Stimulated activated CD8-positive, alpha-beta memory T cell treated with anti-CD3 and anti-CD28 coated beads, Interleukin-2, amount 100 ng/mL, for 48 hours (primary cell): ENCODE data around the gene UBASH3A.
A peak's percentile ranks its signal among the peaks of the same experiment; 100 is the strongest.

Experiments used
- DNase-seq, 2 donors: peaks; one replicate each; pipeline ENCODE4 v3.0.0-alpha.2; 2020; ENCODE audit warnings: low read depth in 2 of 2

UBASH3A gene

GRCh38 chr21:42451941-42452340, 48.2 kb downstream of the UBASH3A start:
- no peak for DNase-seq

GRCh38 chr21:42452401-42453223, 48.9 kb downstream of the UBASH3A start:
- DNase-seq: no peak

- no peak for DNase-seq
Observed at GRCh38 chr21:42453224-42453985, 49.7 kb downstream of the UBASH3A start.

GRCh38 chr21:42453986-42454570, 50.4 kb downstream of the UBASH3A start:
- DNase-seq: no peak

- DNase-seq: no peak
Observed at GRCh38 chr21:42454786-42455185, 51.1 kb downstream of the UBASH3A start.

GRCh38 chr21:42455196-42455595, 51.5 kb downstream of the UBASH3A start:
- no peak for DNase-seq

GRCh38 chr21:42455754-42456440, 52.2 kb downstream of the UBASH3A start:
- no peak for DNase-seq

- DNase-seq: no peak
Observed at GRCh38 chr21:42456457-42456856, 52.8 kb downstream of the UBASH3A start.

GRCh38 chr21:42459082-42459460, 55.4 kb downstream of the UBASH3A start:
- DNase-seq: no peak

GRCh38 chr21:42459546-42460215, 56.0 kb downstream of the UBASH3A start:
- DNase-seq: no peak

GRCh38 chr21:42460391-42461184, 56.9 kb downstream of the UBASH3A start:
- no peak for DNase-seq

- DNase-seq: no peak
Observed at GRCh38 chr21:42461185-42461520, 57.5 kb downstream of the UBASH3A start.

GRCh38 chr21:42461881-42462877, 58.5 kb downstream of the UBASH3A start:
- no peak for DNase-seq

- DNase-seq: peak in 1 of 2 donors; percentile 48
Observed at GRCh38 chr21:42463861-42464515, 60.3 kb downstream of the UBASH3A start.

GRCh38 chr21:42465008-42465802, 61.5 kb downstream of the UBASH3A start:
- DNase-seq: no peak

- no peak for DNase-seq
Observed at GRCh38 chr21:42465803-42466127, 62.1 kb downstream of the UBASH3A start.

GRCh38 chr21:42466700-42467099, 63.0 kb downstream of the UBASH3A start:
- DNase-seq: no peak
